ENCODE measurements around the gene AKIP1. TPM values are rescaled to one million over a fixed set of nuclear protein-coding genes. Genes with fewer than 3 reads are reported as not detected.

AKIP1 gene
- polyA plus RNA-seq, 3 donors = 8.7 to 18.9 (median 18.7) TPM

DNA sequence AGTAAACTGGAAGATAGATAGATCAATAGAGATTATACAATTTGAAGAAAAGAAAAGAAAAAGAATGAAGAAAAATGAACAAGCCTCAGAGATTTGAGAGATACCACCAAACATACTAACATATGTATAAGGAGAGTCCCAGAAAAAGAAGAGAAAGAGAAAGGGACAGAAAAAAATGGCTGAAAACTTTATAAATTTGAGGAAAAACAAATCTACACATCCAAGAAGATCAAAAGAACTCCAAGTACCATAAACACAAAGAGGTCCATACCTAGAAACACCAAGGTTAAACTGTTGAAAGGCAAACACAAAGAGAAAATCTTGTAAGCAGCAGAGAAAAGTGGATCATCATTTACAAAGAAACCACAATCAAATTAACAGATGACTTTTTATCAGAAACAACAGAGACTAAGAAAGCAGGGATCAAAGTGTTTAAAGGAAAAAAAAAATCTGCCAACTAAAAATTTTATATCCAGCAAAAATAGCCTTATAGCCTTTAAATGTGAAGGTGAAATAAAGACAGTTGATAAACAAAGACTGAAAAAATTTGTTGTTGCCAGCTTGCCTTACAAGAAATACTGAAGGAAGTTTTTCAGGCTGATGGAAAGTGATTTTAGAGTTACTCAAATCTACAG lies 11.8 kb upstream of the AKIP1 start:
- no peaks in the 10 kb centered on the region for H3K36me3 ChIP-seq (replicated peaks in 1 of 2; ENCODE audit: control insufficient read depth in 1 of 2, insufficient read depth in 2 of 2, low read length in 2 of 2)
- no peak overlapping the region for H3K27ac ChIP-seq (ENCODE audit: low read depth in 1 of 2, low read length in 2 of 2)
- H4K20me1 ChIP-seq (ENCODE audit: insufficient read depth, low read length) = no peaks in the 10 kb centered on the region
- H2AFZ ChIP-seq (ENCODE audit: insufficient read depth, low read depth, low read length, poor library complexity, severe bottlenecking) = no peak overlapping the region
- no peaks in the 10 kb centered on the region for H3K79me2 ChIP-seq (ENCODE audit: insufficient read depth, low read length)
- Mint-ChIP-seq H3K4me3 (no peak overlapping the region), H3K27ac (no peak overlapping the region), H3K9me3 (peaks cover 8 to 48% (median 29%) of the 10 kb centered on the region in 7 donors), H3K27me3 (ENCODE audit: low read depth in 3 of 3) (peaks cover 0 to 4% (median 1%) of the 10 kb centered on the region in 3 donors), H3K36me3 (no peaks in the 10 kb centered on the region), H3K4me1 (no peaks in the 10 kb centered on the region)
- H3K4me3 ChIP-seq (replicated peaks in 1 of 3; ENCODE audit: low read depth in 2 of 3, low read length in 3 of 3) = no peak overlapping the region
- DNase-seq = no peak
- TF ChIP-seq, protein P1, sequence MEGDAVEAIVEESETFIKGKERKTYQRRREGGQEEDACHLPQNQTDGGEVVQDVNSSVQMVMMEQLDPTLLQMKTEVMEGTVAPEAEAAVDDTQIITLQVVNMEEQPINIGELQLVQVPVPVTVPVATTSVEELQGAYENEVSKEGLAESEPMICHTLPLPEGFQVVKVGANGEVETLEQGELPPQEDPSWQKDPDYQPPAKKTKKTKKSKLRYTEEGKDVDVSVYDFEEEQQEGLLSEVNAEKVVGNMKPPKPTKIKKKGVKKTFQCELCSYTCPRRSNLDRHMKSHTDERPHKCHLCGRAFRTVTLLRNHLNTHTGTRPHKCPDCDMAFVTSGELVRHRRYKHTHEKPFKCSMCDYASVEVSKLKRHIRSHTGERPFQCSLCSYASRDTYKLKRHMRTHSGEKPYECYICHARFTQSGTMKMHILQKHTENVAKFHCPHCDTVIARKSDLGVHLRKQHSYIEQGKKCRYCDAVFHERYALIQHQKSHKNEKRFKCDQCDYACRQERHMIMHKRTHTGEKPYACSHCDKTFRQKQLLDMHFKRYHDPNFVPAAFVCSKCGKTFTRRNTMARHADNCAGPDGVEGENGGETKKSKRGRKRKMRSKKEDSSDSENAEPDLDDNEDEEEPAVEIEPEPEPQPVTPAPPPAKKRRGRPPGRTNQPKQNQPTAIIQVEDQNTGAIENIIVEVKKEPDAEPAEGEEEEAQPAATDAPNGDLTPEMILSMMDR (IDR thresholded peaks at IDR 0.05) = no peak
- H3K27me3 ChIP-seq (ENCODE audit: control insufficient read depth in 2 of 2, insufficient read depth in 2 of 2, low read length in 2 of 2) = no peaks in the 10 kb centered on the region
- no peaks in the 10 kb centered on the region for H3K4me1 ChIP-seq (ENCODE audit: control insufficient read depth in 1 of 2, insufficient read depth in 2 of 2, low read length in 2 of 2)
- H3K4me2 ChIP-seq (replicated peaks; ENCODE audit: extremely low read depth, low read length, poor library complexity, severe bottlenecking) = no peak overlapping the region
- peaks cover 22 to 24% of the 10 kb centered on the region in 2 donors for H3K9me3 ChIP-seq (replicated peaks in 1 of 2; ENCODE audit: control insufficient read depth in 1 of 2, insufficient read depth in 1 of 2, low read length in 2 of 2)
- intact Hi-C loops (cut with micrococcal nuclease) = no loop called here
- H3K9ac ChIP-seq (ENCODE audit: insufficient read depth, low read length, poor library complexity, severe bottlenecking) = no peak overlapping the region

DNA sequence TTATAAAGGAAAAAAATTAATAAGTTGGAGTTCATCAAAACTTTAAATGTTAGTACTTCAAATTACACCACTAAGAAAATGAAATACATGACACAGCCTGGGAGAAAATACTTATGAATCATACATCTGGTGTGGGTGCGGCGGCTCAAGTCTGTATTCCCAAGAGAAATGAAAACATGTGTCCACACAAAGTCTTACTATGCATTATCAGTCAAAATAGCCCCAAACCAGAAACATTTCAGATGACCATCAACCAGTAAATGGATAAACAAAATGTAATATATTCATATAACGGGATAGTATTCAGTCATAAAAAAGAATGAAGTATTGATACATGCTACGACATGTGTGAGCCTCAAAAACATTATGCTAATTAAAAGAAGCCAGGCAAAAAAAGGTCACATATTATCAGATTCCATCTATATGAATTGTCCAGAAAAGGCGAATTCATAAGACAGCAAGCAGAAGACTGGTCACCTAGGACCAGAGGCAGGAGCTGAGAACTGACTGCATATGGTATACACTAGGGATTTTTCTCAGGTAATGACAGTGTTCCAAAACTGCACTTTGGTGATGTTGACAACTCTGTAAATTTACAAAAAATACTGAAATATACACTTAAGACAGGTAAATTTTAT lies 5.3 kb upstream of the AKIP1 start:
- H3K4me2 ChIP-seq (replicated peaks; ENCODE audit: extremely low read depth, low read length, poor library complexity, severe bottlenecking) = no peak overlapping the region
- no peak overlapping the region for H2AFZ ChIP-seq (ENCODE audit: insufficient read depth, low read depth, low read length, poor library complexity, severe bottlenecking)
- H3K9ac ChIP-seq (ENCODE audit: insufficient read depth, low read length, poor library complexity, severe bottlenecking) = no peak overlapping the region
- H3K27me3 Mint-ChIP-seq (ENCODE audit: low read depth in 3 of 3) = peaks cover 4 to 18% (median 14%) of the 10 kb centered on the region in 3 donors
- H3K36me3 ChIP-seq (replicated peaks in 1 of 2; ENCODE audit: control insufficient read depth in 1 of 2, insufficient read depth in 2 of 2, low read length in 2 of 2) = no peaks in the 10 kb centered on the region
- peaks cover 0 to 17% (median 2%) of the 10 kb centered on the region in 7 donors for H3K9me3 Mint-ChIP-seq
- H3K79me2 ChIP-seq (ENCODE audit: insufficient read depth, low read length) = no peaks in the 10 kb centered on the region
- H4K20me1 ChIP-seq (ENCODE audit: insufficient read depth, low read length) = no peaks in the 10 kb centered on the region
- no peak overlapping the region for H3K4me3 ChIP-seq (replicated peaks in 1 of 3; ENCODE audit: low read depth in 2 of 3, low read length in 3 of 3)
- WGBS (ENCODE audit: insufficient coverage) = no CpG with 5 or more reads among the region's 5 CpGs
- no peaks in the 10 kb centered on the region for H3K36me3 Mint-ChIP-seq
- H3K4me1 Mint-ChIP-seq = peaks cover 26% of the 10 kb centered on the region
- no peak for DNase-seq
- H3K27me3 ChIP-seq (ENCODE audit: control insufficient read depth in 2 of 2, insufficient read depth in 2 of 2, low read length in 2 of 2) = peaks cover 0 to 3% of the 10 kb centered on the region in 2 donors
- intact Hi-C loops (cut with micrococcal nuclease) = no loop called here
- TF ChIP-seq, protein P1 (IDR thresholded peaks at IDR 0.05) = no peak
- peaks cover 0 to 2% of the 10 kb centered on the region in 2 donors for H3K9me3 ChIP-seq (replicated peaks in 1 of 2; ENCODE audit: control insufficient read depth in 1 of 2, insufficient read depth in 1 of 2, low read length in 2 of 2)
- no peak overlapping the region for H3K4me3 Mint-ChIP-seq
- H3K4me1 ChIP-seq (ENCODE audit: control insufficient read depth in 1 of 2, insufficient read depth in 2 of 2, low read length in 2 of 2) = peaks cover 9 to 17% of the 10 kb centered on the region in 2 donors
- H3K27ac Mint-ChIP-seq = no peak overlapping the region
- no peak overlapping the region for H3K27ac ChIP-seq (ENCODE audit: low read depth in 1 of 2, low read length in 2 of 2)

All from CD14-positive monocyte (primary cell).